ENCODE results near the gene C1QTNF8.

DNA sequence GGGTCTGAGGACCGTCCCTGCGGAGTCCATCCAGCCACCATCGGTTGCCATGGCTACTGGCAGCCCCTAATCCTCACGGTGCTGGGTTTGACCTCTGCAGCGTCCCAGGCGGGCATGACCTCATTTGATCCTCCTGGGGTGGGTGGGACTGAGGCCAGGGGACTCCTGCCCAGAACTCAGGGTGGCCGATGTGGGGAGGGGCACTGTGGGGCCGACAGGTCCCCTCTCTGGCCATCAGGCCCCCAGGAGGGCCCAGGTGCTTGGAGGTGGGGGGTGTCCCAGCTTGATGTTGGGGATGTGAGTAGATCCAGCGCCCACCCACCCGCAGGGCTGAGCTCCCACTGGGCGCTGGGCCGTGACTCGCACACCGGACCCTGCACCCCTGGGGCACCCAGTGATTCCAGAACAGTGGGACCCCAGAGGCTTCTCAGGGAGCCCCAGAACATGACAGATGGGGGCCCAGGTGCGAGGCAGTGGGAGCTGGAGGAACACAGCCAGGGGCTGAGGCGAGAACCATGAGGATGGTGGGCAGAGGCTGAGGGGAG lies 25.1 kb downstream of the C1QTNF8 start:
- TF ChIP-seq EZH2phosphoT487 (IDR thresholded peaks at IDR 0.05; ENCODE audit: insufficient read depth, low read depth) (no peak), EZH2 (IDR thresholded peaks at IDR 0.05; ENCODE audit: insufficient read depth, poor library complexity, severe bottlenecking) (no peak)

Measured in GM23248 (cell line).